ENCODE results near the gene LRRC8A.

- TF ChIP-seq CTCF (IDR thresholded peaks at IDR 0.05; ENCODE audit: low read depth, low read length, poor library complexity, severe bottlenecking): no peak
- TF ChIP-seq EZH2phosphoT487 (IDR thresholded peaks at IDR 0.05; ENCODE audit: borderline replicate concordance, low read length): no peak
Observed at GRCh38 chr9:128847803-128848202, 34.1 kb upstream of the LRRC8A start.

Data from DOHH2 (cell line).